HG03460 (cell line): ENCODE measurements around the gene NPFFR1.
"Not testable (repeated sequence)": the region's sequence is repeated elsewhere in the genome, so short reads cannot be mapped to it uniquely, and the experiment has no call there.

Experiments used
- ATAC-seq: cut with Tn5 transposase; IDR thresholded peaks from one replicate; pipeline ENCODE4 v1.9.1; 2021; ENCODE audit not compliant: unreplicated experiment

The NPFFR1 gene

DNA sequence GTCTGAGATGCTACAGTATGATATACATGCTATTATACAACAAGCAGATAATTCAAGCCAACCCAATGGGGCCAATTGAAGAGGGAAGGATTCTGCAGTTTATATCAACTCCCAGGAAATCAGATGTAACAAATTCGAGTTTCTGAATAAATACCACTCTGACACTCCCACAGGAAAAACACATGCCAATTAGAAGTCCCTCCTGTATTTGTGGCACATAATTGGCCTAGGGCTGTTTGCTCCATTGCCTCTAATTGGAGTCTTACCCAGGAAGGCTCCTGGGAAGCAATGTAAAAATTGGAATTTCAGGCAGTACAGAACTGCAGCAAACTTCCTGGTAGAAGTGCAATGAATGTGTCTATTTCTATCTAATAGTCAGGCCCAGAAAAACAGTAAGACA lies 55.3 kb downstream of the NPFFR1 start:
- no peak for ATAC-seq

- ATAC-seq, result no peak
These were observed 56.1 kb downstream of the NPFFR1 start for GRCh38 chr10:70227548-70228320.

GRCh38 chr10:70223728-70224127 lies 60.1 kb downstream of the NPFFR1 start:
- no peak for ATAC-seq

DNA sequence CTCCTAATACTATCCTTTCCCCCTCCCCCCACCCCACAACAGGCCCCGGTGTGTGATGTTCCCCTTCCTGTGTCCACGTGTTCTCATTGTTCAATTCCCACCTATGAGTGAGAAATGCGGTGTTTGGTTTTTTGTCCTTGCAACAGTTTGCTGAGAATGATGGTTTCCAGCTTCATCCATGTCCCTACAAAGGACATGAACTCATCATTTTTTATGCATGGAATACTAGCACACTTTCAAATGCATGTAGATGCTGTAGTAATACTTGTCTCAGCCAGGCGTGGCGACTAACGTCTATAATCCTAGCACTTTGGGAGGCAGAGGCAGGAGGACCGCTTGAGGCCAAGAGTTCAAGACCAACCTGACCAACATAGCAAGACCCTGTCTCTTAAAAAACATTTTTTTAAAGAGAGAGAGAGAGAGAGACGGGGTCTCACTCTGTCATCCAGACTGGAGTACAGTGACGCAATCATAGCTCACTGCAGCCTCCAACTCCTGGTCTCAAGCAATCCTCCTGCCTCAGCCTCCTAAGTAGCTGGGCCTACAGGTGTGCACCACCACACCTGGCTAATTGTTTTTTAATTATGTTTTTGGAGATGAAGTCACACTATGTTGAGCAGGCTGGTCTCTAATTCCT lies 60.9 kb downstream of the NPFFR1 start:
- ATAC-seq, result not testable (repeated sequence)

DNA sequence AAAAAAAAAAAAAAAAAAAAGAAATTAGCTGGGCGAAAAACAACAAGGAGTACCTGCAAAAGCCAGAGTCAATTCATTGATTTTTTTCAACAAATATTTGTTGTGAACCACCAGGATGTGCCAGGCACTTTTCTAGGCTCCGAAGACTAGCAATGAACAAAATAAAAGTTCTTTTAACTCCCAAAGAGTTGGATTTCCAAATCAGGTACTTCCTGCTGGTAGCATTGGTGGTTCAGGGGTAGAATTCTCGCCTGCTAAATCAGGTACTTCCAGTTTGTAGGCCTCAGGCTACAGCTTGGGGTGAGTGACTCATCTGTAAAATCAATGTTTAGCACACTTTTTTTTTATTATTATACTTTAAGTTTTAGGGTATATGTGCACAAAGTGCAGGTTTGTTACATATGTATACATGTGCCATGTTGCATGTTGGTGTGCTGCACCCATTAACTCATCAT lies 61.4 kb downstream of the NPFFR1 start:
- ATAC-seq, result no peak

- ATAC-seq, result no peak
These were observed 62.8 kb downstream of the NPFFR1 start for GRCh38 chr10:70221030-70221429.

GRCh38 chr10:70212879-70213278 lies 70.9 kb downstream of the NPFFR1 start:
- no peak for ATAC-seq

DNA sequence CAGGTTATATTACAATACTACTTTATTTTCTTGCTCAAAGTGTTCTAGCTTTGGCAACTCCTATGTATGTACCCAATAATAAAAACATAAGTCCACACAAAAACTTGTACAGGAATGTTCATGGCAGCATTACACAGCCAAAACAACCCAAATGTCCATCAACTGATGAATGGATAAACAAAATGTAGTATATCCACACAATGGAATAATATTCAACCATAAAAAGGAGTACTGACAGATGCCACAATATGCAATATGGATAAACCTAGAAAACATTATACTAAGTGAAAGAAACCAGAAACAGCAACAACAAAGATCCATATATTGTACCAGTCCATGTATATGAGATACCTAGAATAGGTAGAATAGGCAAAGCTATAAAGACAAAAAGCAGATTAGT lies 71.5 kb downstream of the NPFFR1 start:
- ATAC-seq, result no peak

GRCh38 chr10:70206762-70207161 lies 77.0 kb downstream of the NPFFR1 start:
- no peak for ATAC-seq

GRCh38 chr10:70201105-70201504 lies 82.7 kb downstream of the NPFFR1 start:
- ATAC-seq, result no peak

DNA sequence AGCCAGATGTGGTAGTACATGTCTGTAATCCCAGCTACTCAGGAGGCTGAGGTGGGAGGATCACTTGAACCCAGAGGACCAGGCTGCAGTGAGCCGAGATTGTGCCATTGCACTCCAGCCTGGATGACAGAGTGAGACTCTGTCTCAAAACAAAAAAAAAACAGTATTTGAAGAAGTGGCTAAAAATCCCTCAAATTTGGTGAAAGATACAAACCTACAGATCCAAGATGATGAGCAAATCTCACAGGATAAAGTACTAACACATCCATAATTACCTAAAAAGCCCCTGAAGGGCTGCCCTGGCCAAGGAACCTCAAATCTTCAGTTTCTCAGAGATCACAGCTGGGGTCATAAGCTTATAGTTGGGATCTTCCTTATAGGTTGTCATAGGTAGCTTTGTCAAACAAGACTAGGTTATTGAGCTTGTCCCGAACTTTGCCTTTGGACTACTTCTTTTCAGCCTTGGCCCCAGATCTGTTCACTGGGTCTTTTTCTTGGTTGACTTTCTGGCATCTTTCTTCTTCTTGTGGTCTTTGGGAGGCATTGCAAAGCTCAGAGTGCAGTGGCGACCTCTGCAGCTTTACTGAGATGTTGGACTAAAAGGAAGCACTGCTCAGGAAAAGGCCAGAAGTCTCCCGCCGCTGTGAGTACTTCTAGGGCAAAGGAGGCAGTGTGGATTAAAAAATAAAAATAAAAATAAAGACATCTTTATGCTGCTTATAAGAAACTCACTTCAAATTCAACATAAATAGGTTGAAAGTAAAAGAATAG lies 84.9 kb downstream of the NPFFR1 start:
- no peak for ATAC-seq
